HG03342 (cell line): ENCODE results near the gene CD4.
A peak's percentile ranks its signal among the peaks of the same experiment; 100 is the strongest.

Experiments
- ATAC-seq: cut with Tn5 transposase; IDR thresholded peaks from one replicate; pipeline ENCODE4 v1.9.1; 2021; ENCODE audit warnings: mild to moderate bottlenecking, moderate library complexity; ENCODE audit not compliant: unreplicated experiment

CD4 gene

DNA sequence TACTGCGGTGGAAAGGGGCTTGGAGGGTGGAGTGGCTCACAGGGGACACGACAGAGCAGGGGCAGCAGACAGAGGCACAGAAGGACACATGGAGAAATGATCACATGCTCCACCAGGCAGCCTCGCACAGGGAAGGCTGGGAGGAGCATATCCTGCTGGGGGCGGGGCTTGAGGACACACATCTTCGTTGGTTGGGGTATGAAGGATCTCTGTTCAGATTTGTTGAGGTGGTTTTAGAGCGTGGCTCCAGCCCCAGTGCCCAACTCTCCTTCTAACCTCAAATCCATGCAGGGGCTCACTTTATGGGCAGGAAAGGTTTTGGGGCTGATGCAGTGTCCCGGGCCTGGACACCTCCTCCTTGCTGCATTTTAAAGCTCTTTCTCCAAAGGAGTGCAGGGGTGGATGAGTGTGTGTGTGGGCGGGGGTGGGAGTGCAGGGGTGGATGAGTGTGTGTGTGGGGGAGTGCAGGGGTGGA lies 38.1 kb downstream of the CD4 start:
- ATAC-seq, result no peak

DNA sequence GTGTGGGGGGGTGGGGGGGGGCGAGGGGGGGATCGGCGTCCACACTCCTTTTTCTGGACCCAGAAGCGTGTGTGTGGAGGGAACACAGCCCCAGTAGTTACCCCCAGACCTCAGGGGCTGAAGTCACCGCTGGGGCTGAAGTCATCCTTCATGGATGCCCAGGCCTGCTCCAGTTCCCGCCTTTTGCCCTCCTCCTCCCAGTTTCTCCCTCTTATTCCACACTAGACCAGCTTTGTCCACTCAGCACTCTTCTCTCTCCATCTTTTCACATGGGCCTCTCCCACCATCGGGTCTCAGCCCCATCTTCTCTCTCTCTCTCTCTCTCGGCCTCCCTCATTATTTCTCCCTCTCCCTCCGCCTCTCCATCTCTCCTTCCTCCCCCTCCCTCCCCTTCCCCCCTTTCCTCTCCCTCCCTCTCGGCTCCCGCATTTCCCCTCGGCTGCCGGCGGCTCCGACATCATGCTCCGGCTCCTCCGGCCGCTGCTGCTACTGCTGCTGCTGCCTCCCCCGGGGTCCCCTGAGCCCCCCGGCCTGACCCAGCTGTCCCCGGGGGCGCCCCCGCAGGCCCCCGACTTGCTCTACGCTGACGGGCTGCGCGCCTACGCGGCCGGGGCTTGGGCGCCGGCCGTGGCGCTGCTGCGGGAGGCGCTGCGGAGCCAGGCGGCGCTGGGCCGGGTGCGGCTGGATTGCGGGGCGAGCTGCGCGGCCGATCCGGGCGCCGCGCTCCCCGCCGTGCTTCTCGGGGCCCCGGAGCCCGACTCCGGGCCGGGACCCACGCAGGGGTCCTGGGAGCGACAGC lies 38.9 kb downstream of the CD4 start, which contains the start of gene P3H3:
P3H3 (plus strand) TSS at position 426 of the 799 bp plus-strand sequence; CDS start at position 460, 34 bp downstream.
- no peak for ATAC-seq

DNA sequence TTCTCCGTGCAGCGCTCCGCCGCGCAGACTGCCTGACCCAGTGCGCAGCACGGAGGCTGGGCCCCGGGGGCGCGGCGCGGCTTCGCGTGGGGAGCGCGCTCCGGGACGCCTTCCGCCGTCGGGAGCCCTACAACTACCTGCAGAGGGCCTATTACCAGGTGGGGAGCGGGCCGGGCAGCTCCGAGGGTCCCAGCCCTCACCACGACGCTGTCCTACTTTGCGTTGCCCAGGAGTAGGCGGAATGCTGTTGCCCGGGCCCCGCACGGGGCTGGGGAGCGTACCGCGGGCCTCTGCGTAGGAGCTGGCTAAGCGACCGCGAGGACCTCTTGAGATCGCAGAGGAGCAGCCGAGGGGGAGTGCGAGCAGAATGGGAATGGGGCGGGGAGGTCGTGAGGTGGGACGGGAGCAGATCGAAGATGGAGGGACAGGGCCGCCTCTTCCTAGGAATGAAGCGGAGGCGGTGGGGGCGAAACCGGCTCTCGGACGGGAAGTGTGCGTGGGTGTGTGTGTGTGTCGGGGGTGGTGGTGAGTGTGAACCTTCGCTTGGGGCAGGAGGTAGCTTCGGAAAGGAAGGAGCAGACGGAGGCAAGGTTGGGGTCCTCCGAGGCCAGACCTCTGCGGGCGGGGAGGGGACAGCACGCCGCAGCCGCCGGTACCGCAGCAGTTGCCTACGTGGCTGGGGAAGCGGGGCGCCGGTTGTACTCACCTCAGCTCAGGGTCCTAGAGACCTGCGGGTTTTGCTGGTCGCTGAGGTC lies 39.6 kb downstream of the CD4 start:
- no peak for ATAC-seq

DNA sequence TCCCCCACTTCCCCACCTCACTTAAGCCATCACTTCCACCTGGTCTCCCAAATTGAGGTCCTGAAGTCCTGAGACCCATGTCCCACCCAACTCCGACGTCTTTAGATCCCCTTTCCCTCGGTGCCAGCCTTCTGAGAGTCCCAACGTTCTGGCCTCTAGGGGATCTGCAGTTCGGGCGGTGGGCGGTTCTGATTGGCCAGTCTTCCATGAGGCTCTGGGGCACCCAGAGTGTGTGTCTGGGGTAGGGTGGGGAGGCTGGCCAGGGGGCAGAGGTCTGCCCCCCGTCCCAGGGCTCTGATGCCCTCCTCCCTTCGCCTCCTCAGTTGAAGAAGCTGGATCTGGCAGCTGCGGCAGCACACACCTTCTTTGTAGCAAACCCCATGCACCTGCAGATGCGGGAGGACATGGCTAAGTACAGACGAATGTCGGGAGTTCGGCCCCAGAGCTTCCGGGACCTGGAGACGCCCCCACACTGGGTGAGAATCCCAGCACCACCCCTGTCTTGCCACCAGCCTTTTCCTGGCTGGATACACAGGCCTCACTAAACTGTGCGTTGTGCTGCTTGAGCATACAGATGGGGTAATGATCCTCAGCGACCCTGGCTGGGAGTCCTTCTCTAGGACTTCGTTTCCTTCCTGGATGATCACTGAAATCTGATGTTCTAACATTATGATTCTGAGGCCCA lies 40.4 kb downstream of the CD4 start:
- no peak for ATAC-seq

DNA sequence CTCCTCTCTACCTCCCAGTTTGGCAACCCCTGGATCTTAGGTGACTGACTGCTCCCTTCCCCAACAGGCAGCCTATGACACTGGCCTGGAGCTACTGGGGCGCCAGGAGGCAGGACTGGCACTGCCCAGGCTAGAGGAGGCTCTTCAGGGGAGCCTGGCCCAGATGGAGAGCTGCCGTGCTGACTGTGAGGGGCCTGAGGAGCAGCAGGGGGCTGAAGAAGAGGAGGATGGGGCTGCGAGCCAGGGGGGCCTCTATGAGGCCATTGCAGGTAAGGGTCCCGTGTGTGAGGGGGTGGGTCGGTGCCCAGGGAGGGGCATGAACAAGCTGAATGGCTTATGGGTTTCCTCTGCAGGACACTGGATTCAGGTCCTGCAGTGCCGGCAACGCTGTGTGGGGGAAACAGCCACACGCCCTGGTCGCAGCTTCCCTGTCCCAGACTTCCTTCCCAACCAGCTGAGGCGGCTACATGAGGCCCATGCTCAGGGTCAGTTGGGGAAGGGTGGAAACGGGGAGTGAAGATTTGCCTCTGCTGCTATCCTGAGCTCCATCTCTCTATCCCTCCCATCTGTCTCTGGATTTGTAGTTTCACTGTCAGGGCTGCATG lies 41.1 kb downstream of the CD4 start:
- ATAC-seq, result no peak

DNA sequence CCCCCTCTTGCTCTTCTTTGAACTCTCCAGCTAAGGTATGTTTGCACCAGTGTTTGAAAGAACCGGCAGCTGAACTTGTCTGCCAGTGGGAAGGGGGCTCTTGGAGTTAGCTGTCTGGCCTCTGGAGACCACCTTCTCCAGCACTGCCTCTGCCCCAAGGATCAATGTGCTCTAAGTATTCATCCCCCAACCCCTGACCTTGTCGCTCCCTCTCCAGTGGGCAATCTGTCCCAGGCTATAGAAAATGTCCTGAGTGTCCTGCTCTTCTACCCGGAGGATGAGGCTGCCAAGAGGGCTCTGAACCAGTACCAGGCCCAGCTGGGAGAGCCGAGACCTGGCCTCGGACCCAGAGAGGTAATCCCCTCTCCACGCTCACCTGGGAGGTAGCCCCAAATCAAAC lies 41.7 kb downstream of the CD4 start:
- no peak for ATAC-seq

DNA sequence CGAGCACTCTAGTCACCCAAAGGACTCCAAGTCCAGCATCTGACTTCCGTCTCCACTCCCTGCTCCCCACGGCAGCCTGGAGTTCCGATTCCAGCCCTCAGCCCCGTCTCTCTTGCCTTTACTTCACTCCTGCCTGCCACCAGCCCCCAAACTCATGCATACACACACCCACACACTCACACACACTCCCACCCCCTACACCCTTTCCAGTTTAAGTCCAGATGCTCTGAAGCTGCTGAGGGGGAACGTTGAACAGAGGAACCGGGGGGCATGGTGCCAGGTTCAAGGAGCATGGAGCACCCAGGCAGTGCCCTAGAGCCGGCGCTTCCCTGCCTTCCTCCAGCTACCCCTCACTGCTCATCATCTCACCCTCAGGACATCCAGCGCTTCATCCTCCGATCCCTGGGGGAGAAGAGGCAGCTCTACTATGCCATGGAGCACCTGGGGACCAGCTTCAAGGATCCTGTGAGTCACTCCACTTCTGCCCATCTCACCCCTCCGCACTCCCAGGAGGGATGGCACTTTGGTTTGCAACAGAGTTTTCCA lies 42.2 kb downstream of the CD4 start:
- ATAC-seq, result no peak

DNA sequence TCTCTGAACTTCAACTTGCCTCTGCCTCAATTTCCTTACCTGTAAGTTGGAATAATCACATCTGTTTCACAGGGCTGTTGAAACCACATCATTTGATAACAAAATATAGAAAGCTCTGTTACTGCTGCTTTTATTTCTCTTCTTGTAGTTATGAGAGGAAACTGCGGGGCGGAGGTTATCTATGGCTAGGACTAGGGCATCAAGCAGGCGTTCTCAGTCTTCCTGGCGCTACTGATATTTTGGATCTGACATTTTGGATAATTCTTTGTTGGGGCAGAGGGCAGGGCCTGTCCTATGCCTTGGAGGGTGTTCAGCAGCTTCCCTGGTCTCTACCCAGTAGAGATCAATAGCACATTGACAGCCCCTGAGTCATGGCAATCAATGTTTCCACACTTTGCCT lies 42.8 kb downstream of the CD4 start:
- ATAC-seq, result no peak

DNA sequence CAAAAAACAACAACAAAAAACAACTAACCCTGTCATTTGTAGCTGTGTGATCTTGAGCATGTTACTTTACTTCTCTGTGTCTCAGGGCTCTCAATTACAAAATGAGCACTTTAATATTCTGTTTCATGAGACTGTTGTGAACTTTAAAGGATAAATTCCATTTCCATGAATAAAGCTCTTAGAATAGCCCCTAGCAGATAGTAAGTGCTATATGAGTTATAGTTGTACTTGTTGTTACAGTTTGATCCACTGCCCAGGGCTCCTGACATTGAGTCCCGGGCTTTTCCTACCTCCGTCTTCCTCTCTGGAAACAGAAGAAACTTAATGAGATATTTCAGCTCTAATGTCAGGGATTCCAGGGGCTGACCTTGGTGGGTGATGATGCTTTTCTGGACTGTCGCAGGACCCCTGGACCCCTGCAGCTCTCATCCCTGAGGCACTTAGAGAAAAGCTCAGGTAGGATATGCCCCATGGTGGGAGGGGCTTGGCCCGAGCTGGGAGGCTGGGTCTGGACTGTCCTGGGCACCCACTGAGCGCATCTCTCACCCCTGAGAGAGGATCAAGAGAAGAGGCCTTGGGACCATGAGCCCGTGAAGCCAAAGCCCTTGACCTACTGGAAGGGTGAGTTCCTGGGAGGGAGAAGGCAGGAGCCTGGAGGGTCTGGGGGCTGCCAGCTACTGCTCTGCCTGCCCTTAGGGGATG lies 44.0 kb downstream of the CD4 start:
- ATAC-seq, result no peak

DNA sequence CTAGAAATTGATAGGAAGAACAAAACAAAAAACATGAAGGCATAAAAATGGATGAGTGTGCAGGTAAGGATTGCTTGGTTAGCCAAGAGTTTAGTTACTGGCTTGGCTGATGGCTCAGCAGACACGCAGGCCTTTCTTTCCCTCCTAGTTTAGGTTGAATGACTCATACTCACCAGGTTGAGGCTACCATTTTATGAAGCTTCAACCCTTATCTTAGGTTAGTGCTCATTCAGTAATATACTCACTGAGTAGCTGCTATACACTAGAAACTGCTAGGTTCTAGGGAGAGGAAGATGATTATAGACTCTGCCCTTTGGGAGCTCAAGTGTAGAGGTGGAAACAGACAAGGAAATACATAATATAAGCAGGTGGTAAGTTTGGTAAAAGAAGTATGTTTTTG lies 44.9 kb downstream of the CD4 start:
- ATAC-seq, result no peak

DNA sequence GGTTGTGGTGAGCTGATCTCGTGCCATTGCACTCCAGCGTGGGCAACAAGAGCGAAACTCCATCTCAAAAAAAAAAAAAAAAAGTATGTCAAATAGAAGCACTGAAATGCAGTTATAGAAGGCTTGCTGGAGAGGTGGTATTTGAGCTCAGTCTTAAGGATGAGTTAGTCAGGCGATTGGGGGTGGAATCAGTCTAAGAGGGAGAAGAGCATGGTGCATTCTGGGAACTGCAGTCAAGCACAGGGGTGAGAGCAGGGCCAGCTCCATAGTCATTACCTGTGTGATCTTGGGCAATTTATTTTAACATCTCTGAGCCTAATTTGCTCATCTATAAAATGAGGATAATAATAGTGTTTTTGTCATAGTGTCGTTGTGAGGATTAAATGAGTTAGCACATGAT lies 45.5 kb downstream of the CD4 start:
- no peak for ATAC-seq

DNA sequence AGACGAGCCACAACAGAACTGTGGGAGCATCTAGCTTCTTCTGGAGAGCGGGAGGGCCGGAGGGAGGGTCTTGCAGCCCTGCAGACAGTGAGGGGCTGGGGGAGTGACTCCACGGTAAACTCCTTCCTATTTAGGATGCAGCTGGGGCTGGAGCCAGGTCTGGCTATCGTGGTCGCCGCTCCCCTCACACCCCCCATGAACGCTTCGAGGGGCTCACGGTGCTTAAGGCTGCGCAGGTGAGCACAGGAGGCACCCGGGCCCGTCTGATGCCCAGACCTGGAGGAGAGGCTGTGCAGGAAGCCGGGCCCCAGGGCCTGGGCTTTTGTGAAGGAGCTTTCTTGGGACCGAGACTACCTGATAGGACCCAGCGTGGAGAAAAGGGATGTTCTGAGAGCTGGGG lies 47.5 kb downstream of the CD4 start:
- ATAC-seq, result no peak

DNA sequence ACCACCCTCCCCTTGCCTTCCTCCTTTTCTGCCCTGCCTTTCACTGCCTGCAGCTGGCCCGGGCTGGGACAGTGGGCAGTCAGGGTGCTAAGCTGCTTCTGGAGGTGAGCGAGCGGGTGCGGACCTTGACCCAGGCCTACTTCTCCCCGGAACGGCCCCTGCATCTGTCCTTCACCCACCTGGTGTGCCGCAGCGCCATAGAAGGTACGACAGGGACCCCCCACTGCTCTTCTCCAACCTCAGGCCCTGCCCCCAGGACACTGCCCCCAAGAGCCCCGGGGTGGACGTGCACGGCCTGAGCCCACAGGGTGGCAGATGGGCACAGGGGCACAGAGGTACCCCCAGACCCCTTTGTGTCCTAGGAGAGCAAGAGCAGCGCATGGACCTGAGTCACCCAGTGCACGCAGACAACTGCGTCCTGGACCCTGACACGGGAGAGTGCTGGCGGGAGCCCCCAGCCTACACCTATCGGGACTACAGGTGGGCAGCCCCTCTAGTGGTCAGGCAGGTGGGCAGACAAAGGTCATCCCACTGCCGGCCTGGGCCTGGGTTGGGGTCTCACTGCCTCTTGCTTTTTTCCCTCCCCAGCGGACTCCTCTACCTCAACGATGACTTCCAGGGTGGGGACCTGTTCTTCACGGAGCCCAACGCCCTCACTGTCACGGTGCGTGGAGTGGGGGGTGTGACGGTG lies 48.2 kb downstream of the CD4 start:
- no peak for ATAC-seq

DNA sequence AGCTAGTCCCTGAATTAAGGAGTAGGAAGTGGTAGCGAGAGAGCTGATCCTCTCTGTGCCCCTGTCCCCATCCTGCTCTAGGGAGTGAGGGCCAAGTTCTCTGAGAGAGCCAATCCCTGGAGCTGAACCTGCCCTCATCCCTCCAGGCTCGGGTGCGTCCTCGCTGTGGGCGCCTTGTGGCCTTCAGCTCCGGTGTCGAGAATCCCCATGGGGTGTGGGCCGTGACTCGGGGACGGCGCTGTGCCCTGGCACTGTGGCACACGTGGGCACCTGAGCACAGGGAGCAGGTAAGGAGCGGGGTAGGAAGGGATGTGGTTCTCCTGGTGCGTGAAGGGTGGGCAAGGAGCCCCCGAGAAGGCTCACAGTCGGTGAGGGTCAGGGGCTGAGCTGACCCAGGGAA lies 49.5 kb downstream of the CD4 start:
- no peak for ATAC-seq

DNA sequence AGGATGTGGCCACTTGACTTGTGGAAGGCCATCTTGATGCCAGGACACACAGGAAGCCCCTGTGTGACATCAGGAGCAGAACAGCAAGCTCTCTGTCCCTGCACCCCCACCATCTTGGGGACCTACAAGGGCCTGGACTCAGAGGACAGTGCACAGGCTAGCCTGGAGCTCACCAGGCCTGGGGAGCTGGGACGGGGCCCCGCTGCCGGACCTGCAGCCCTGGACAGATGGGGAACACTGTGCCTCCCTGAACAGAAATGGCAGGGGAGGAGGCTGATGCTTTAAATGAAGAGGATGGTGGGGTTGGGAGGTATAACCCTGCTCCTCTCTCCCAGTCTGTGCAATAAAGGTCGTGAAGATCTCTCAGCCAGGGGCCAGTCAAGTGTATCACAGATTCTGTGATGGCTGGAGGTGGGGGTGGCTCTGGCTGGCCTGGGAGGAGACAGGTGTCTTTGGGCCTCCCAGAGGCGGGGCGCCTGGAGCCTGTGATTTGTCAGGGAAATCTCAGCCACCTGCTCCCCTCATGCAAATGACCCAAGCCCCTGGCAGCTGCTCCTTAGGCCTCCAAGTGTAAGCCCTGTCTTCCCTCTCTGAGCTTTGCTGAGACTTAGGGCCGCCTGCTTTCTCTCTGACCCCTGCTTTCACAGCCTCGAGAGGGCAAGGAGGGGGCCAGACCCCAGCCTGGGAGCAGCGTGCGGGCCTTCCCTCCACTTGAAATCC lies 50.3 kb downstream of the CD4 start:
- peak; percentile 85 for ATAC-seq

DNA sequence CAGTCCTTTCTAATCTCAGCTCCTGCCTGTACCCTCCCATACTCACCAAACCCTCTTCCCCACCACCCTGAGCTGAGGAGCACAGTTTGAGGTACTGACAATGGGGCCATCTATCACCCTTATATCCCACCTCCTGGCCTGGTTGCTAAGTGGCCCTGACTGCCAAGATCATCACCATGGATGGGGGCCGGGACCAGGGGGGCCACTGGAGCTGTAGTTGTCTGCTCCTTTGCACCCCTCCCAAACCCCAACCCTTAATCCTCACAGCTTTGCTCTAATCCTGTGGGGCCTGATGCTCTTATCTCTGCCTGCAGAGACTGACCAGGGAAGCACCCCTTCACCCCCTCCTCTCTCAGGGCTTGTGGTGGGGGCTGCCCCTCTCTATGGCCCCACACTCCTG lies 51.0 kb downstream of the CD4 start:
- no peak for ATAC-seq

DNA sequence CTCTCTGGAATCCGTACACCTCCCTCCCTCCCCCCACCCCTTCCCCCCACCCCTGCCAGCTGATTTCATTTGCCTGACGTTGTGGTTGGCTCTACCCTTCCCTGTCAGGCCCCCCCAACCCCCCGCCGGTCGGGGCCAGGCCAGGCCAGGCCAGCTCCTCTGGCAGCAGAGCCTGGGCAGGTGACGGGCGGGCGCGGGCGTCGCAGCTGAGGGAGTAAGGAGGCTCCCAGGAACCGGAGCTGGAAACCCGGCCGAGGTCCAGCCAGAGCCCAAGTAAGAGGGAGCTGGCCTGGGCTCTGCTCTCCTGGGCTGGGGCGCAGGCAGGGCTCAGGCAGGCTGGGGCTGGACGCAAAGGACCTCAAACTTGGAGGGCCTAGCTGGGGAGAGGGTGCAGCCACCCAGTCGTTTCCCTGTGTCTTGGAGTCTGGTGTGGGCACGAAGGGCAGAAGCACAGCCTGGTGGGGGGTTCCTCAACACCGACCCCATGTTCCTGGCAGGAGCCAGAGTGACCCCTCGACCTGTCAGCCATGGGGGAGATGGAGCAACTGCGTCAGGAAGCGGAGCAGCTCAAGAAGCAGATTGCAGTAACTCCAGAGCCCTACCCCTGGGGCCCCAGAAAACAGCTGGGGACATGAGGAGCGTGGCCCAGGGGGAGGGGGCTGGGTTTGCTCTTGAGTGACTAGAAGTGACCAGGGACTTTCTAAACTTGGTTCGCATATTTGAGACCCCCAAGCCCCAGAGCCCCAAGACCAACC lies 51.6 kb downstream of the CD4 start, which contains the start of gene GNB3:
GNB3 (plus strand) TSS at position 165 of the 755 bp plus-strand sequence; CDS start at position 528, 363 bp downstream.
- ATAC-seq, result no peak

DNA sequence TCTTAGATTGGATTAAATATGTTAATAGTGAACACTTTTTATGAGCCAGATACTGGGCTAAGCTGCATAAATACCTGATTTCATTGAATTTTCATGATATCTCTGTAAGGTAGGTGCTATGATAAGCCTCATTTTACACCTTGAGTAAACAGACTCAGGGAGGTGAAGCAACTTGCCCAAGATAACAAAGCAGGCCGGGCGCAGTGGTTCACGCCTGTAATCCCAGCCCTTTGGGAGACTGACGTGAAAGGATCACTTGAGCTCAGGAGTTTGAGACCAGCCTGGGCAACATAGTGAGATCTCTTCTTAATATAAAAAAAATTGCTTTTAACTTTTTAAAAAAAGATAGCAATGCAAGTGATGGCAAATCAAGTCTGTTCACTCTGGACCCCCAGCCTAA lies 52.7 kb downstream of the CD4 start:
- no peak for ATAC-seq
